ENCODE data around the gene XYLT1. TPM values are rescaled to one million over a fixed set of nuclear protein-coding genes. Genes with fewer than 3 reads are reported as not detected.

XYLT1 gene
- polyA plus RNA-seq, 1 of the 3 experiments (the other 2 are of a cell fraction), result 17.6 TPM

GRCh38 chr16:17321824-17322223, 148.9 kb downstream of the XYLT1 start:
- Histone ChIP-seq H3K4me3 (ENCODE audit: low read depth in 2 of 2, low read length in 1 of 2) (no peak overlapping the region), H3K4me2 (no peak overlapping the region), H3K9me3 (no peaks in the 10 kb centered on the region), H3K36me3 (replicated peaks in 1 of 2; ENCODE audit: control insufficient read depth in 1 of 2, insufficient read depth in 2 of 2, low read length in 1 of 2) (peaks cover 0 to 6% of the 10 kb centered on the region in 2 experiments), H3K27ac (ENCODE audit: low read depth in 2 of 2, low read length in 1 of 2) (no peak overlapping the region), H3K9me2 (no peaks in the 10 kb centered on the region), H4K20me1 (ENCODE audit: insufficient read depth) (peaks cover 100% of the 10 kb centered on the region), H3F3A (replicated peaks; ENCODE audit: insufficient read depth) (peaks cover 19% of the 10 kb centered on the region), H3K9ac (no peak overlapping the region), H3K27me3 (ENCODE audit: insufficient read depth) (no peaks in the 10 kb centered on the region), H2AFZ (ENCODE audit: low read depth) (no peak overlapping the region), H3K4me1 (ENCODE audit: control insufficient read depth in 1 of 2, insufficient read depth in 2 of 2, low read depth in 1 of 2, low read length in 1 of 2) (peaks cover 0 to 18% of the 10 kb centered on the region in 2 experiments; a peak in 1 of 4 replicates), H3K79me2 (ENCODE audit: insufficient read depth) (peaks cover 100% of the 10 kb centered on the region)
- WGBS (ENCODE audit: low lambda C conversion rate), result 82% methylated on average over 6 of the region's 6 CpGs
- POLR2A ChIA-PET, result no interaction called here
- CTCF ChIA-PET, result no interaction called here
- TF ChIP-seq RXRA (IDR thresholded peaks at IDR 0.05; ENCODE audit: borderline replicate concordance, low read depth) (no peak), FOXM1 (IDR thresholded peaks at IDR 0.05; ENCODE audit: low read depth) (no peak), TAF1 (IDR thresholded peaks at IDR 0.05; ENCODE audit: borderline replicate concordance, low read depth, low read length) (no peak), TCF12 (IDR thresholded peaks at IDR 0.05) (no peak), POLR2AphosphoS5 (IDR thresholded peaks at IDR 0.05; ENCODE audit: low read depth, low read length) (no peak), EZH2phosphoT487 (IDR thresholded peaks at IDR 0.05; ENCODE audit: borderline replicate concordance, low read depth) (no peak), USF2 (IDR thresholded peaks at IDR 0.05; ENCODE audit: borderline replicate concordance, low read depth, low read length) (no peak), MAX (IDR thresholded peaks at IDR 0.05; ENCODE audit: low read depth) (no peak), CHD2 (IDR thresholded peaks at IDR 0.05; ENCODE audit: low read length, partially characterized antibody) (no peak), SIN3A (IDR thresholded peaks at IDR 0.05; ENCODE audit: borderline replicate concordance, low read depth, low read length) (no peak), REST (IDR thresholded peaks at IDR 0.05; ENCODE audit: low read depth, low read length) (no peak), FOSL2 (IDR thresholded peaks at IDR 0.05; ENCODE audit: borderline replicate concordance, low read depth) (no peak), RAD21 (IDR thresholded peaks at IDR 0.05; ENCODE audit: low read length) (no peak), CTCF (IDR thresholded peaks at IDR 0.05) (no peak), SMC3 (IDR thresholded peaks at IDR 0.05; ENCODE audit: low read depth, low read length) (no peak), PBX3 (IDR thresholded peaks at IDR 0.05) (no peak), FOXJ3 (CRISPR knock-in tag; IDR thresholded peaks at IDR 0.05) (no peak)
- DNase-seq, result no peak

Measured in SK-N-SH (cell line).